Kidney glomerular epithelial cell (primary cell): ENCODE measurements around the gene PROSER2.

Source experiments
- DNase-seq: peaks from one replicate; lab custom pipeline; 2025; lab: John Stamatoyannopoulos, UW

The PROSER2 gene

GRCh38 chr10:11869219-11869618, 46.1 kb downstream of the PROSER2 start:
- no peak for DNase-seq

GRCh38 chr10:11869743-11870460, 46.7 kb downstream of the PROSER2 start:
- no peak for DNase-seq

- DNase-seq = no peak
These were observed 47.3 kb downstream of the PROSER2 start for GRCh38 chr10:11870461-11870780.

- DNase-seq = no peak
These were observed 47.8 kb downstream of the PROSER2 start for GRCh38 chr10:11870900-11871400.

GRCh38 chr10:11871466-11871865, 48.3 kb downstream of the PROSER2 start:
- DNase-seq = no peak

- DNase-seq = no peak
These were observed 51.7 kb downstream of the PROSER2 start for GRCh38 chr10:11874568-11875493.

GRCh38 chr10:11875494-11876281, 52.5 kb downstream of the PROSER2 start:
- peak; percentile 88 for DNase-seq

GRCh38 chr10:11876324-11876723, 53.2 kb downstream of the PROSER2 start:
- DNase-seq = no peak

- no peak for DNase-seq
These were observed 53.8 kb downstream of the PROSER2 start for GRCh38 chr10:11876805-11877590.

GRCh38 chr10:11877591-11877905, 54.4 kb downstream of the PROSER2 start:
- no peak for DNase-seq

GRCh38 chr10:11878776-11879175, 55.6 kb downstream of the PROSER2 start:
- no peak for DNase-seq

GRCh38 chr10:11879387-11880094, 56.4 kb downstream of the PROSER2 start:
- no peak for DNase-seq

- no peak for DNase-seq
These were observed 57.2 kb downstream of the PROSER2 start for GRCh38 chr10:11880151-11881029.

- no peak for DNase-seq
These were observed 57.9 kb downstream of the PROSER2 start for GRCh38 chr10:11881030-11881476.

GRCh38 chr10:11881477-11882417, 58.6 kb downstream of the PROSER2 start:
- peak; percentile 74 for DNase-seq

GRCh38 chr10:11882646-11883375, 59.7 kb downstream of the PROSER2 start:
- DNase-seq = no peak

GRCh38 chr10:11884706-11885423, 61.7 kb downstream of the PROSER2 start:
- no peak for DNase-seq
